Gastroesophageal sphincter (tissue), 4 donors: ENCODE measurements around the gene TMEM54. TPM values are rescaled to one million over a fixed set of nuclear protein-coding genes. Genes with fewer than 3 reads are reported as not detected.
A peak's percentile ranks its signal among the peaks of the same experiment; 100 is the strongest.

Experiments
- ATAC-seq: fragments of 150-250 bp; one replicate; pipeline ENCODE4 v1.9.1; 2016; ENCODE audit warnings: mild to moderate bottlenecking, moderate library complexity
- H3K27ac ChIP-seq, 4 donors: fragments of 200-600 bp; sonication (generic) in 3 of 4; 1 replicate in 3 of 4; 2 replicates in 1 of 4; pipeline ENCODE4 v1.5.1; 2016 to 2019
- H3K27me3 ChIP-seq: fragments of 200-600 bp; sonication (generic); one replicate; pipeline ENCODE4 v1.5.1; 2019
- H3K36me3 ChIP-seq, 2 donors: fragments of 200-600 bp; sonication (generic); one replicate each; pipeline ENCODE4 v1.5.1; 2019; ENCODE audit warnings: control low read depth in 1 of 2
- H3K4me1 ChIP-seq, 3 donors: fragments of 200-600 bp; sonication (generic); 1 replicate in 2 of 3; 2 replicates in 1 of 3; pipeline ENCODE4 v1.5.1; 2016 to 2019; ENCODE audit warnings: control low read depth in 2 of 3
- H3K4me3 ChIP-seq, 2 donors: fragments of 200-600 bp; sonication (generic); one replicate each; pipeline ENCODE4 v1.5.1; 2019; ENCODE audit warnings: mild to moderate bottlenecking in 1 of 2, moderate library complexity in 1 of 2
- H3K9me3 ChIP-seq, 3 donors: fragments of 200-600 bp; sonication (generic); one replicate each; pipeline ENCODE4 v1.5.1; 2017 to 2019; ENCODE audit warnings: control low read depth in 2 of 3
- CTCF ChIP-seq, 4 experiments: fragments of 200-600 bp in 2 of 4; fragments of 450-650 bp in 2 of 4; sonication (generic) in 1 of 4; IDR thresholded peaks; one replicate each; pipeline ENCODE4 v1.5.1; 2017 to 2019; ENCODE audit warnings: antibody characterized with exemption in 4 of 4, mild to moderate bottlenecking in 2 of 4, moderate library complexity in 2 of 4
- EP300 ChIP-seq: sonication (generic); formaldehyde crosslinking; IDR thresholded peaks from one replicate; pipeline ENCODE4 v1.6.1; 2017; ENCODE audit warnings: antibody characterized with exemption, mild to moderate bottlenecking
- POLR2A ChIP-seq, 2 donors: fragments of 450-650 bp; IDR thresholded peaks; one replicate each; pipeline ENCODE4 v1.6.1; 2017; ENCODE audit warnings: antibody characterized with exemption in 2 of 2, mild to moderate bottlenecking in 2 of 2, moderate library complexity in 1 of 2
- POLR2AphosphoS5 ChIP-seq: sonication (generic); formaldehyde crosslinking; IDR thresholded peaks from one replicate; pipeline ENCODE4 v1.6.1; 2017; ENCODE audit warnings: antibody characterized with exemption
- WGBS, 2 donors: methylation state at CpG; one replicate each; pipeline ENCODE4 v1.1.5; 2018; ENCODE audit warnings: low coverage in 1 of 2; 5-methylcytosine and 5-hydroxymethylcytosine counted together
- total RNA-seq, 4 donors: library from RNA; depleted of rRNA; stranded (reverse); fragments of >200 nt; gene quantifications; one replicate each; pipeline ENCODE4 v1.1.0, GENCODE V29; 2016

Gene TMEM54
- total RNA-seq, 4 donors from 2014 or later, result 71.5 to 138 (median 101) TPM

GRCh38 chr1:32871364-32872191 lies 29.6 kb downstream of the TMEM54 start:
- peak; percentile 43 for ATAC-seq
- Histone ChIP-seq H3K27ac (peak overlapping the region in 3 of 4 donors; percentile 63 to 71 (median 66)), H3K9me3 (no peaks in the 10 kb centered on the region), H3K36me3 (peaks cover 0 to 13% of the 10 kb centered on the region in 2 donors), H3K4me1 (peaks cover 0 to 37% (median 17%) of the 10 kb centered on the region in 3 donors), H3K4me3 (peak overlapping the region; percentile 46 to 61), H3K27me3 (peaks cover 7% of the 10 kb centered on the region)
- TF ChIP-seq POLR2AphosphoS5 (no peak), EP300 (no peak), CTCF (IDR thresholded peaks at IDR 0.05) (no peak), POLR2A (IDR thresholded peaks at IDR 0.05) (no peak)
- WGBS, 2 donors, result 42 to 65% methylated on average over 4 to 7 of the region's 13 CpGs

GRCh38 chr1:32870615-32871363 lies 30.4 kb downstream of the TMEM54 start, which contains the start of gene FNDC5:
TSS of gene FNDC5 (minus strand) at chr1:32870912.
- no peak for TF ChIP-seq CTCF (IDR thresholded peaks at IDR 0.05)
- no peak for TF ChIP-seq EP300
- TF ChIP-seq POLR2AphosphoS5, result no peak
- TF ChIP-seq POLR2A (IDR thresholded peaks at IDR 0.05), result no peak
- 0% methylated on average over 8 of the region's 99 CpGs; no CpG with 5 or more reads in 1 of the 2 donors for WGBS, 2 donors
- Histone ChIP-seq H3K4me3 (peak within 1 kb of the TSS; percentile 46 to 61), H3K27me3 (peaks cover 7% of the 10 kb centered on the region), H3K4me1 (peaks cover 0 to 42% (median 17%) of the 10 kb centered on the region in 3 donors), H3K27ac (peak within 1 kb of the TSS in 3 of 4 donors; percentile 63 to 71 (median 66)), H3K9me3 (no peaks in the 10 kb centered on the region), H3K36me3 (peaks cover 0 to 13% of the 10 kb centered on the region in 2 donors)
- ATAC-seq, result peak; percentile 65

- Histone ChIP-seq H3K9me3 (no peaks in the 10 kb centered on the region), H3K4me3 (peak overlapping the region; percentile 24 to 61), H3K4me1 (peaks cover 0 to 49% (median 17%) of the 10 kb centered on the region in 3 donors), H3K36me3 (peaks cover 0 to 13% of the 10 kb centered on the region in 2 donors), H3K27ac (peak overlapping the region in 3 of 4 donors; percentile 43 to 61 (median 59)), H3K27me3 (peaks cover 7% of the 10 kb centered on the region)
- no peak for TF ChIP-seq CTCF (IDR thresholded peaks at IDR 0.05)
- TF ChIP-seq POLR2A (IDR thresholded peaks at IDR 0.05), result no peak
- TF ChIP-seq EP300, result no peak
- no peak for TF ChIP-seq POLR2AphosphoS5
- WGBS, 2 donors, result 11 to 32% methylated on average over 5 to 8 of the region's 16 CpGs
- ATAC-seq, result no peak
Measured at GRCh38 chr1:32869923-32870614, 31.1 kb downstream of the TMEM54 start.

DNA sequence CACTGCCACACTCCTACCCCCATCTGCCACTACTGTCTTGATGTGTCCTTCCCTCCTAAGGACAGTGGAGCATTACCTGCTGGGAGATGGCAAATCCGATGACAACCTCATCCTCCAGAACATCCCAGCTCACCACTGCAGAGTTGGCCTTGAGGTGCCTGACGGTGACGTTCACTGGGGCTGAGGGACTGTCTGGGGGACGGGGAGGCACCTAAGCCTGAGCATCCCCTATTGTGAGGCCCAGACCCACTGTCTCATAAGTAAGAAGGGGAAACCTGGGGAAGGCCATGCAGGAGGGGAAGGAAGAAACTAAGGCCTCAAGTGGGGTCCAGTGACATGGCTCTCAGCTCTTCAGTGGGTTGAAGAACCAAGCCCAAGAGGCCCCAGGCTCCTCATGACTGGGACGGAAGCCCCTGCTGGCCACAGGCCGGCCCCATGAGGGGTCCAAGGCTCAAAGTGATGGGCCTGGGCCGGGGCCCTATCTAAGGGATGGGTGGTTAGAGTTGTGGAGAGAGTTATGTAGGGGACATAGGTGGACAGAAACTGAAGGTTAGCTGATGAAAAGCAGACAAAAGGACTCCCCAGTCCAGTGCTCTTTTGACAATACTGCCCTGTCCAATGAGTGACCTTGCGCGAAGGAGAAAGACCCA lies 32.3 kb downstream of the TMEM54 start:
- peaks cover 0 to 23% of the 10 kb centered on the region in 2 donors for H3K36me3 ChIP-seq
- peaks cover 7% of the 10 kb centered on the region for H3K27me3 ChIP-seq
- no peak overlapping the region for H3K27ac ChIP-seq
- peaks cover 0 to 59% (median 17%) of the 10 kb centered on the region in 3 donors for H3K4me1 ChIP-seq
- no peak for TF ChIP-seq POLR2A (IDR thresholded peaks at IDR 0.05)
- no peak for TF ChIP-seq POLR2AphosphoS5
- no peak for TF ChIP-seq CTCF (IDR thresholded peaks at IDR 0.05)
- TF ChIP-seq EP300, result no peak
- ATAC-seq, result no peak
- H3K4me3 ChIP-seq, result no peak overlapping the region
- no peaks in the 10 kb centered on the region for H3K9me3 ChIP-seq
- WGBS, 2 donors, result 67 to 100% methylated on average over 2 of the region's 9 CpGs
